Neural cell (in vitro differentiated cells): ENCODE measurements around the gene MIOS. TPM values are rescaled to one million over a fixed set of nuclear protein-coding genes. Genes with fewer than 3 reads are reported as not detected.
A peak's percentile ranks its signal among the peaks of the same experiment; 100 is the strongest.

Source experiments
- H2AFZ ChIP-seq: fragments of 200-600, 300-800 bp; sonication (generic), shearing (Covaris generic); 2 replicates; pipeline ENCODE4 v1.6.0; 2014; ENCODE audit warnings: low read depth, mild to moderate bottlenecking, antibody characterized with exemption, low read length, moderate library complexity
- H3F3A ChIP-seq: fragments of 200-600 bp; shearing (Covaris generic); 2 replicates; pipeline ENCODE4 v1.6.1; 2016; ENCODE audit warnings: mild to moderate bottlenecking, moderate library complexity, mixed read lengths, antibody characterized with exemption, low read length; ENCODE audit not compliant: insufficient read depth, poor library complexity, severe bottlenecking
- H3K27ac ChIP-seq: fragments of 200-600, 300-800 bp; sonication (generic), shearing (Covaris generic); 2 replicates; pipeline ENCODE4 v1.5.1; 2014; ENCODE audit warnings: mild to moderate bottlenecking, low read length, moderate library complexity
- H3K27me3 ChIP-seq: fragments of 300-800, 200-600 bp; sonication (generic), shearing (Covaris generic); 2 replicates; pipeline ENCODE4 v1.6.0; 2014; ENCODE audit warnings: mild to moderate bottlenecking, low read depth, low read length, moderate library complexity; ENCODE audit not compliant: insufficient read depth
- H3K36me3 ChIP-seq: fragments of 300-800, 200-600 bp; sonication (generic), shearing (Covaris generic); 2 replicates; pipeline ENCODE4 v1.5.1; 2014; ENCODE audit warnings: mild to moderate bottlenecking, antibody characterized with exemption, low read length, moderate library complexity; ENCODE audit not compliant: insufficient read depth
- H3K4me2 ChIP-seq: fragments of 300-800, 200-600 bp; sonication (generic), shearing (Covaris generic); 2 replicates; pipeline ENCODE4 v1.6.0; 2014; ENCODE audit warnings: mild to moderate bottlenecking, low read length
- H3K4me3 ChIP-seq: fragments of 300-800, 200-600 bp; sonication (generic), shearing (Covaris generic); 2 replicates; pipeline ENCODE4 v1.5.1; 2014; ENCODE audit warnings: mild to moderate bottlenecking, low read length, moderate library complexity
- H3K79me2 ChIP-seq: fragments of 200-600 bp; shearing (Covaris generic); replicated peaks from 2 replicates; pipeline ENCODE4 v1.6.0; 2014; ENCODE audit warnings: mild to moderate bottlenecking, low read length, moderate library complexity; ENCODE audit not compliant: insufficient read depth
- H3K9ac ChIP-seq: fragments of 300-800, 200-600 bp; sonication (generic), shearing (Covaris generic); 2 replicates; pipeline ENCODE4 v1.6.1; 2016; ENCODE audit warnings: mild to moderate bottlenecking, low read length, mixed read lengths
- H3K9me2 ChIP-seq: fragments of 200-600 bp; shearing (Covaris generic); 2 replicates; pipeline ENCODE4 v1.6.1; 2016; ENCODE audit warnings: mild to moderate bottlenecking, low read length, mixed read lengths; ENCODE audit not compliant: insufficient read depth
- H3K9me3 ChIP-seq: fragments of 200-600, 300-800 bp; sonication (generic), shearing (Covaris generic); 2 replicates; pipeline ENCODE4 v1.6.1; 2016; ENCODE audit warnings: mild to moderate bottlenecking, mixed run types, low read length, moderate library complexity, mixed read lengths
- H4K20me1 ChIP-seq: fragments of 200-600 bp; shearing (Covaris generic); 2 replicates; pipeline ENCODE4 v1.6.1; 2016; ENCODE audit warnings: mild to moderate bottlenecking, mixed run types; ENCODE audit not compliant: insufficient read depth
- CTCF ChIP-seq: fragments of 450-650 bp; IDR thresholded peaks from 2 replicates; pipeline ENCODE4 v1.5.1; 2014; ENCODE audit warnings: antibody characterized with exemption, mild to moderate bottlenecking, moderate library complexity; ENCODE audit not compliant: poor library complexity, severe bottlenecking
- EP300 ChIP-seq: fragments of 450-650 bp; conservative IDR thresholded peaks from 2 replicates; pipeline ENCODE4 v1.6.1; 2014; ENCODE audit warnings: antibody characterized with exemption, mild to moderate bottlenecking, moderate library complexity; ENCODE audit not compliant: poor library complexity, severe bottlenecking
- EZH2 ChIP-seq: fragments of 200-600, 300-800 bp; shearing (Covaris generic), sonication (generic); IDR thresholded peaks from 2 replicates; pipeline ENCODE4 v1.6.1; 2014; ENCODE audit warnings: antibody characterized with exemption, low read length, borderline replicate concordance, mild to moderate bottlenecking; ENCODE audit not compliant: insufficient read depth, poor library complexity, severe bottlenecking
- MXI1 ChIP-seq: fragments of 450-650 bp; conservative IDR thresholded peaks from 2 replicates; pipeline ENCODE4 v1.6.1; 2014; ENCODE audit warnings: antibody characterized with exemption, mild to moderate bottlenecking; ENCODE audit not compliant: poor library complexity, severe bottlenecking
- POLR2AphosphoS5 ChIP-seq: IDR thresholded peaks from 2 replicates; pipeline ENCODE4 v1.6.1; 2012
- RAD21 ChIP-seq: fragments of 450-650 bp; conservative IDR thresholded peaks from 2 replicates; pipeline ENCODE4 v1.6.1; 2014; ENCODE audit warnings: antibody characterized with exemption, mild to moderate bottlenecking, moderate library complexity
- REST ChIP-seq: IDR thresholded peaks from 2 replicates; pipeline ENCODE4 v1.6.1; 2012; ENCODE audit warnings: borderline replicate concordance
- SMC3 ChIP-seq: fragments of 450-650 bp; conservative IDR thresholded peaks from 2 replicates; pipeline ENCODE4 v1.6.1; 2014; ENCODE audit warnings: antibody characterized with exemption, mild to moderate bottlenecking, moderate library complexity; ENCODE audit not compliant: poor library complexity
- TAF1 ChIP-seq: IDR thresholded peaks from 2 replicates; pipeline ENCODE4 v1.6.1; 2012; ENCODE audit warnings: low read depth
- polyA plus RNA-seq: library from polyadenylated mRNA; depleted of rRNA; stranded (reverse); fragments of >200 nt; gene quantifications from 2 replicates; pipeline ENCODE4 v1.2.3, GENCODE V29; 2014

MIOS gene
- polyA plus RNA-seq, 1 donor from 2014 or later: 52.2 TPM

- H3K4me2 ChIP-seq: peak overlapping the region; percentile 78
- no peaks in the 10 kb centered on the region for H3K27me3 ChIP-seq
- no peaks in the 10 kb centered on the region for H3K9me3 ChIP-seq
- H3F3A ChIP-seq: no peaks in the 10 kb centered on the region
- H3K36me3 ChIP-seq: no peaks in the 10 kb centered on the region
- H3K9me2 ChIP-seq: no peaks in the 10 kb centered on the region
- peak overlapping the region; percentile 77 for H3K27ac ChIP-seq
- peak overlapping the region; percentile 57 for H2AFZ ChIP-seq
- peak overlapping the region; percentile 69 for H3K9ac ChIP-seq
- peaks cover 4% of the 10 kb centered on the region for H3K79me2 ChIP-seq
- H3K4me3 ChIP-seq: peak overlapping the region; percentile 80
- H4K20me1 ChIP-seq: no peaks in the 10 kb centered on the region
- TF ChIP-seq SMC3 (no peak), MXI1 (no peak), REST (no peak), RAD21 (no peak), CTCF (no peak), TAF1 (no peak), POLR2AphosphoS5 (no peak), EZH2 (no peak), EP300 (no peak)
Observed at GRCh38 chr7:7641129-7641663, 74.5 kb downstream of the MIOS start.

- H3K4me2 ChIP-seq: peak overlapping the region; percentile 78
Observed at GRCh38 chr7:7642081-7642480, 75.4 kb downstream of the MIOS start.

More at GRCh38 chr7:7642081-7642480, 75.4 kb downstream of the MIOS start:
- no peak overlapping the region for H3K27ac ChIP-seq
- H3K9ac ChIP-seq: no peak overlapping the region
- TF ChIP-seq RAD21: no peak
- TF ChIP-seq EP300: no peak
- H2AFZ ChIP-seq: no peak overlapping the region
- H3K36me3 ChIP-seq: no peaks in the 10 kb centered on the region
- no peaks in the 10 kb centered on the region for H3F3A ChIP-seq
- H4K20me1 ChIP-seq: no peaks in the 10 kb centered on the region
- no peaks in the 10 kb centered on the region for H3K27me3 ChIP-seq
- H3K9me3 ChIP-seq: no peaks in the 10 kb centered on the region
- peaks cover 4% of the 10 kb centered on the region for H3K79me2 ChIP-seq
- peak overlapping the region; percentile 80 for H3K4me3 ChIP-seq
- no peaks in the 10 kb centered on the region for H3K9me2 ChIP-seq
